HTR-8/SVneo (cell line): ENCODE results near the gene ANTKMT.
A peak's percentile ranks its signal among the peaks of the same experiment; 100 is the strongest.

Experiments used
- DNase-seq: peaks from one replicate; pipeline ENCODE4 v3.0.0; 2011; ENCODE audit warnings: low spot score, mixed read lengths; ENCODE audit not compliant: insufficient read length
- FAIRE-seq: peaks from 2 replicates; lab custom pipeline; 2011; peaks lifted over from hg19 to GRCh38; lab: Jason Lieb, UNC

ANTKMT gene

GRCh38 chr16:695355-696089, 25.4 kb upstream of the ANTKMT start:
- no peak for DNase-seq
- FAIRE-seq = peak; percentile 13

GRCh38 chr16:698911-699671, 21.9 kb upstream of the ANTKMT start:
- FAIRE-seq = no peak

GRCh38 chr16:700684-701584, 20.0 kb upstream of the ANTKMT start:
- no peak for DNase-seq

More at GRCh38 chr16:698911-699671, 21.9 kb upstream of the ANTKMT start:
- no peak for DNase-seq

GRCh38 chr16:702341-702740, 18.6 kb upstream of the ANTKMT start:
- FAIRE-seq = no peak

More at GRCh38 chr16:700684-701584, 20.0 kb upstream of the ANTKMT start:
- FAIRE-seq = no peak

GRCh38 chr16:703406-703805, 17.5 kb upstream of the ANTKMT start:
- DNase-seq = no peak
- FAIRE-seq = no peak

More at GRCh38 chr16:702341-702740, 18.6 kb upstream of the ANTKMT start:
- no peak for DNase-seq

- DNase-seq (no peak), FAIRE-seq (no peak)
Observed at GRCh38 chr16:704047-704446, 16.9 kb upstream of the ANTKMT start.

- FAIRE-seq = no peak
Observed at GRCh38 chr16:704552-705380, 16.2 kb upstream of the ANTKMT start.

GRCh38 chr16:705431-706188, 15.3 kb upstream of the ANTKMT start, which contains the start of gene FBXL16:
Gene FBXL16 (minus strand): TSS chr16:705801. CDS start chr16:697405, 8,396 bp downstream.
- peak; percentile 72 for FAIRE-seq
- peak; percentile 71 for DNase-seq

More at GRCh38 chr16:704552-705380, 16.2 kb upstream of the ANTKMT start:
- no peak for DNase-seq

- FAIRE-seq = no peak
- no peak for DNase-seq
Observed at GRCh38 chr16:706189-707061, 14.5 kb upstream of the ANTKMT start.

GRCh38 chr16:707062-707538, 13.8 kb upstream of the ANTKMT start:
- no peak for DNase-seq
- no peak for FAIRE-seq

GRCh38 chr16:708019-708418, 12.9 kb upstream of the ANTKMT start:
- FAIRE-seq = no peak
- DNase-seq = no peak

- no peak for FAIRE-seq
Observed at GRCh38 chr16:708959-709358, 12.0 kb upstream of the ANTKMT start.

GRCh38 chr16:709566-710499, 11.1 kb upstream of the ANTKMT start:
- DNase-seq = no peak
- FAIRE-seq = no peak

More at GRCh38 chr16:708959-709358, 12.0 kb upstream of the ANTKMT start:
- DNase-seq = no peak

GRCh38 chr16:710500-711075, 10.4 kb upstream of the ANTKMT start:
- DNase-seq = no peak

GRCh38 chr16:711084-711483, 9.9 kb upstream of the ANTKMT start:
- FAIRE-seq (no peak), DNase-seq (no peak)

More at GRCh38 chr16:710500-711075, 10.4 kb upstream of the ANTKMT start:
- FAIRE-seq = no peak
